NCI-H524 treated with DMSO at 0.1 percent for 48 hours (cell line): ENCODE data around the gene PARP4.
"Not testable (repeated sequence)": the region's sequence is repeated elsewhere in the genome, so short reads cannot be mapped to it uniquely, and the experiment has no call there.

Source experiments
- DNase-seq: peaks from one replicate; lab custom pipeline; 2025; lab: John Stamatoyannopoulos, UW

The PARP4 gene

DNA sequence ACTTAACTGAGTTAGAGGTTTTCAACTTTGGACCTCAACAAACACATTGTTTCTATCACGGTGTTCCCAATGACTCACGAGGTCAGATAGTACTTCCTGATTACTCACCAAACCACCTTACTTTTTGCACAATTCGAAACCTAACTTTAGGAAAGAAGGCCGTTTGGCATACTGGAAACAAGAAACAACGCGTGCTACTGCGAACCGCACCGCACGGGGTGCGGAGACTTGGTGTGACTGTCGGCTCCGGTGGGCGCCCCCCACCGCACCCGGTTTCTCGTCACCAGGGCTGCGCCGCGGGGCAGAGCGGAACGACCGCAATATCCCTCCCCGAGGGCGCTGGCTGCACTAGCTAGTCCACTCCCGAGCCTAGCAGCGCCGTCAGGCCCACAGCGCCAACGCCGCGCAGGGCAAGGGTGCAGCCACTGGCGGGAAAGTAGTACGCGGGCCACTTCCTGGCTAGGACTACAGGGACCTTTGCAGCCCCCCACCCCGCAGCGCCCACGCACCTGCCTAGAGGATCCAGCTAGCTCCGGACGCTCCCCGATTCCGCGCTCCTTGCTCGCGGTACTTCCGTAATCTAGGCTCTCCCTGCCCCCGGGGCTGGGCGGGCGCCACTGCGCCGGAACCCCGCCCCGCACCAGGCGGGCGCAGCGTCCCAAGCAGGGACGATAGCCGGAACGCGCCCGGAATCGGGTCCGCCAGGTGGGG is at the start of gene PARP4:
Gene PARP4, minus strand, starts transcription at position 582 of the 711 bp plus-strand sequence. CDS start 9,002 bp downstream, outside the sequence.
- DNase-seq, result no peak

DNA sequence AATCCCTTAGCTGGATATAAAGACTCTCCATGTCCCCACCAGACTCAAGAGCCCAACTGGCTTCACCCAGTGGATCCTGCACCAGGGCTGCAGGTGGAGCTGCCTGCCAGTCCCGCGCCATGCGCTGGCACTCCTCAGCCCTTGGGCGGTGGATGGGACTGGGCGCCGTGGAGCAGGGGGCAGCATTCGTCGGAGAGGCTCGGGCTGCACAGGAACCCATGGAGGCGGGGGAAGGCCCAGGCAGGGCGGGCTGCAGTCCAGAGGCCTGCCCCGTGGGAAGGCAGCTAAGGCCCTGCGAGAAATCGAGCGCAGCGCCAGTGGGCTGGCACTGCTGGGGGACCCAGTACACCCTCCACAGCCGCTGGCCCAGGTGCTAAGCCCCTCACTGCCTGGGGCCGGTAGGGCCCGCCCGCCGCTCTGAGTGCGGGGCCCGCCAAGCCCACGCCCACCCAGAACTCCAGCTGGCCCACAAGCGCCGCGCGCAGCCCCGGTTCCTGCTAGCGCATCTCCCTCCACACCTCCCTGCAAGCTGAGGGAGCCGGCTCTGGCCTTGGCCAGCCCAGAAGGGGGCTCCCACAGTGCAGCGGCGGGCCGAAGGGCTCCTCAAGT is 48.1 kb upstream of the PARP4 start:
- not testable (repeated sequence) for DNase-seq

DNA sequence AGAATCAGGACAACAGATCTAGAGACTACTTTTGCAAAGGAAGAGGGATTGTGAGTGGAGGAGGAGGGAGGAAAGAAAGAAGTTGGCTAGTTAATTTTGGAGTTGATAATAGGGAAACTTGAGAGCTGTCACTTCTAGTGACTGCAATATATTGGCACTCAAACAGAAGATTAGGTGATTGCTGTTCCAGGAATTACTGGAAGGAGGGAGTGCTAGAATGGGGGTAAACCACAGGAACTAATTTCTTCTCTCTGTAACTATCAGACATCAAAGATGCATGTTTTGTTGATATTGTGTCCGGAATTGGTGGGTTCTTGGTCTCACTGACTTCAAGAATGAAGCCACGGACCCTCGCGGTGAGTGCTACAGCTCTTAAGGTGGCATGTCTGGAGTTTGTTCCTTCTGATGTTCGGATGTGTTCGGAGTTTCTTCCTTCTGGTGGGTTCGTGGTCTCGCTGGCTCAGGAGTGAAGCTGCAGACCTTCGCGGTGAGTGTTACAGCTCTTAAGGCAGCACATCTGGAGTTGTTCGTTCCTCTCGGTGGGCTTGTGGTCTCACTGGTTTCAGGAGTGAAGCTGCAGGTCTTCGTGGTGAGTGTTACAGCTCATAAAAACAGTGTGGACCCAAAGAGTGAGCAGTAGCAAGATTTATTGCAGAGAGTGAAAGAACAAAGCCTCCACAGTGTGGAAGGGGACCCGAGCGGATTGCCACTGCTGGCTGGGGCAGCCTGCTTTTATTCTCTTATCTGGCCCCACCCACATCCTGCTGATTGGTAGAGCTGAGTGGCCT is 47.0 kb upstream of the PARP4 start:
- not testable (repeated sequence) for DNase-seq

DNA sequence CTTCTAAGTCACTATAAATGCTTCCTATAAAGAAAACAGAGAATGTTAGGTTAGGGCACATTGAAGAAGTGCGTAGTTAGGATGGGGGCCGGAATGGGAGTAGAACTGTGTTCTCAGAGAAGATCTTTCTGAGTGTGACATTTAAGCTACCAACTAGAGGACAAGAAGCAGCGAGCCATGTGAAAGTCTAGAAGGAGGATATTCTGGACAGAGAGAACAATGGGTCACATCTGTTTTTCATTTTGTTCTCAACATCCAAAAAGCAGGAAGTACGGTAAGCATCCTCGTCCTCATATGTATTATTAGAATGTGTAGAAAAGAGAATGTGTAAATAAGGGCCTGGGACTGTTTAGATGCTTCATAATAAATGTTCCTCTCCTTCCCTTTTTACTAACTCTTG is 44.5 kb upstream of the PARP4 start:
- no peak for DNase-seq

DNA sequence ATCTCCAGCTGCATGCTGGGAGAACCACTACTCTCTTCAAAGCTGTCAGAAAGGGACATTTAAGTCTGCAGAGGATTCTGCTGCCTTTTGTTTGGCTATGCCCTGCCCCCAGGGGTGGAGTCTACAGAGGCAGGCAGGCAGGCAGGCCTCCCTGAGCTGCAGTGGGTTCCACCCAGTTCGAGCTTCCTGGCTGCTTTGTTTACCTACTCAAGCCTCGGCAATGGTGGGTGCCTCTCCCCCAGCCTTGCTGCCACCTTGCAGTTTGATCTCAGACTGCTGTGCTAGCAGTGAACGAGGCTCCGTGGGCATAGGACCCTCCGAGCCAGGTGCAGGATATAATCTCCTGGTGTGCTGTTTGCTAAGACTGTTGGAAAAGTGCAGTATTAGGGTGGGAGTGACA is 41.3 kb upstream of the PARP4 start:
- DNase-seq, result not testable (repeated sequence)

DNA sequence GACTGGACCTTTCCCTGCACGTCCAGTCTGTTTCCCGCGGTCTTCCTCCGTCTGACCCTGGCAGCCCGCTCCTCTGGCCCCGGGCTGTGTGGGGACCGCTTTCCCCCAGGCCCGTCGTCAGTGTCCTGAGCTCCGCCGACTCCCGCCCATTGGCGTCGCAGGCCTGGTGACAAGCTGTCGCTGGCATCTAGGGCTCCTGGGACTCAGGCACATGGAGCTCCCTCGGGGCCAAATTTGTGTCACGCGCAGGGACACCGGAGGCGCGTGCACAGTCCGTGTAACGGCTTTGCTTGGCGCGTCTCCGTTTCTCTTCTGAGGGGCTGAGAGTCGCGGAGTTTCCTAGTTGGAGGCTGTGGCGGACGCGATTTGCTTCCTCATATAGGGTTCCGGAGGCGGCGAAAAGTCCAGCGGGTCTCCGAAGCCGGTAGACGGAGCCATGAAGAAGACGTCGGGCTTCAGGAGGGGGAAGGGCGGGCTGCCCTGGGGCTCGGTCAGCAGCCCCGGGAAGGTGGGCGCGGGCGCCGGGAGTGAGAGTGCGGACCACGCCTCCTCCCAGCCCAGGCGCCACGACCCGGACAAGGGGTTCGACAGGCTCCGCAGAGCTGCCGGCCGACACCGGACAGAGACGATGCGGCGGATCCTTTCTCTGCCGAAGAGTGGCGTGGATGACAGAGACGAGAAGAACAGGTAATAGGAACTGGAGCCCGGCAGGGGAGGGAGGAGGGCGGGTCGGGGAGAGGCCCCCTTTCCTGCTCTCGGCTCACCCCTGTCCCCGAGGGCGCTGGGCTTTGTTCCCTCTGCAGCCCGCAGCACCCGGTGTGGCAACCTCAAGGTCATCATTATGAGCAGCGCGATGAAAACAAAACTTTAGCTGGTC is 29.1 kb upstream of the PARP4 start:
- not testable (repeated sequence) for DNase-seq

DNA sequence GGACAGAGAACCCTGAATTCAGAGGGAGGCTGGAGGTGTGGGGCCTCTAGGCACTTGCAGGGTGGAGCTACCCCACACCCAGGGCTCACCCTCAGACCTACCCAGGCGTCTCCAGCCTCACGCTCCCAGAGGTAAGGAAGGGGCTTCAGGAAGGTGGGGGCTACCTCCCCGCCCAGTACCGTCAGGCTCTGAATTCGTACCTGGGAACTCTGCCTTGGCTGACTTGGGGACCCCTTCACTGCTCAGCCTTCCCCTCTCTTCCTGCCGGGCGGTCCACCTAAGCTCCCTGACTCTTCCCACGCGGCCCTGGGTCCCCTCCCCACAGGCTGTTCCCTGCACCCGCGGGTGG is 28.5 kb upstream of the PARP4 start:
- no peak for DNase-seq

DNA sequence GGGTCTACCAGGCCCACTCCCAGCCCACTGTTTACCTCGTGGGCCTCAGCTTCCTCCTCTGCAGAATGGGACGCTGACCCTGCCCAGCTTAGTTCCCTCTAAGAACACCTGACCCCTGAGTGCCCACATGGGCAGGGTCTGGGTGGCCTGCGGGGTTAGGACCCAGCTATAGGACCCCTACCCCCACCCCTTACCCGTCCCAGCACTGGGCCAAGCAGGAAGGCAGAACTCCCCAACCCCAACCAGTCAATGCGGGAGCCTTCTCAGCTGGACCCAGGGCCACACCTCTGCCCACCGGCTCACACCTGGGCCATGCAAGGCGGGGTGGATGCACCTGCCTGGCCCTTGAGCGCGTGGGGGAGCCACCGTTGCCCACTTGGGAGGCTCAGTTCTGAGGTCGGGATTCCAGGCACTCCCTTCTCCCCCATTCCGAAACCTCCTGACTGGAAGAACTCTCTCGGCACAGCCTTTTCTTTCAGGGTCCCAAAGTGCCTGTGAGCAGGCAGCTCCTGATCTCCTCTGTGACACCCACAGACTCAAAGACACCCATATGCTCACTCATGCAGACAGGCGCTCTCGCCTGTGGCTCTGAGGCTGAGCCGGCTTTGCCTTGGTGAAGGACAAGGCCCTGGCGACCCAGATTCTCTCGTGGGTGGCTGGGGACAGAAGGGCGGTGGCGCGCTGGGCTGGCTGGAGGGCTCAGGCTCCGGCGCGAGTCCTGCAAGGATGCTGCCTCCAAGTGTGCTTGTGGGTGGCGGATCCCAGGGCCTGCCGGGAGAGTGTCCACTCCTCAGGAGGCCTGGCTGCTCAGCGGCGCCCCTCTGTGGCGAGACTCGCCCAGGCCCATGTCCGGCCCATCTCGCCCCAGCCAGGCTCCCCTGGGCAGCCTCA is 27.9 kb upstream of the PARP4 start:
- DNase-seq, result no peak

DNA sequence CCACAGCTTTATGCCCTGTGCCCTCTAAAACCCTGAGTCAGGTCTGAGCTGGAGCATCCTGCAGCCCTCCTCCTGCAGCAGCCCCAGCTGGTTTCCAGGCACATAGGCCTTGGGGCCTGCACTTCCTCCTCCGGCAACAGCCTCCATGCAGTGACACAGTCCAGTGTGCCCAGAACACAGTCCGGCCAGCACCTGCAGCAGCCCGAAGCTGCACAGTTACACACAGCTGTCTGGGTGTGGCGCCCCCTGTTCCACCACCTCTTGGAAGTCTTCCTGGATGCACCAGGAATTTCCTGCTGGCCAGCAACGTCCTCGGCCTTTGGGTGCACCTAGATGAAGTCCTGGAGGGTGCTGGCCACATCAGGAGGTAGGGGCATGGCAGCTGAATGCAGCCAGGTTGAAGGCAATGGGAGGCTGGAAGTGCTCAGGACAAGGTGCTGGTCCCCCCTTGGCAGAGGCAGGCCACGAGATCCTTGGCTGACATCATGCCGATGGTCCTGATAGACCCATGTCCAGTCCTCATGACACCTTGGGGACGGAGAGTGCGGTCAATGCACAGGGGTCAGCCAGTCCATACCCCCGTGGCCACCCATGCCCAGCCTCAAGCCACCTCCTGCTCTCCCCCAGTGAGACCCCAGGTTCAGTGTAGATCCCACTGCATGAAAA is 27.1 kb upstream of the PARP4 start:
- DNase-seq, result no peak

DNA sequence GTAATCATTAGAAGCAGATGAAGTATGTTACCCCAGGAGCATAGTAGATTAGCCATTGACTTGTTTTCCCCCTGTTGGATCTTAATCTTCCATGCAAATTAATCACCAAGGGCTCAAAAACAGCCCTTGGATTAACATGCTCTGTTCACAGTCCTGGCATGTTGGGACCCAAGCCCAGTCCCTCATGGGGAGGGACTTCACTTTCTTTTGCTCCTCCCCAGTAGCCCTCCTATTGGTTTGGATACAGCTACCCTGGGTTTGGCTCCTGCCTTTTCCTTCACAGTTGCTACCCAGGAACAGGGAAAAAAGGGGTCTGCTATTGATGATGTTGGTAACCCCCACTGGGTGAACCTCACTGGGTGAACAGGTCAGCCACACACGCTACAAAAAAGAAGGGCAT is 16.9 kb upstream of the PARP4 start:
- DNase-seq, result no peak

DNA sequence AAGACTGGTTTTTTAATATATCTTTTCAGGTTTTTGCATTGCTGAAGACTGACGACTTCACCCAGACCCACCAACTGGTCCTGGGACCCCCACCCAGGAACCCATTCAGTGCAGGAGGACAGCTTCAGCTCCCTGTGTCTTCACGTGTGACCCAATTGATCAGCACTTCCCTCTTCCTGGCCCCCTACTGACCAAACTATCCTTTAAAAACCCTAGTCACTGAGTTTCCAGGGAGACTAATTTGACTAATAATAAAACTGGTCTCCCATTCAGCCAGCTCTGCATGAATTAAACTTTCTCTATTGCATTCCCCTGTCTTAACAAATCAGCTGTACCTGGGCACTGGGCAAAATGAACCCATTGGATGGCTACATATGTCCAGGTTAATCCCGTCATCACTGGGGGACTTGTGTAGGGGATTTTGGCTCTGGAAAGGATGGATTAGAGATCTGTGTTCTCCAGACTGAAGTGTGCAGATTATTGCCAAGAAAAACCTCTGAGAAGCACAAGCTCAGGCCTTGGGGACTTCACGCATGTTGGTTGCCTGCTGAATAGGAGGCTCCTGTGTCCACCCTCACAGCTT is 16.3 kb upstream of the PARP4 start:
- DNase-seq, result no peak

DNA sequence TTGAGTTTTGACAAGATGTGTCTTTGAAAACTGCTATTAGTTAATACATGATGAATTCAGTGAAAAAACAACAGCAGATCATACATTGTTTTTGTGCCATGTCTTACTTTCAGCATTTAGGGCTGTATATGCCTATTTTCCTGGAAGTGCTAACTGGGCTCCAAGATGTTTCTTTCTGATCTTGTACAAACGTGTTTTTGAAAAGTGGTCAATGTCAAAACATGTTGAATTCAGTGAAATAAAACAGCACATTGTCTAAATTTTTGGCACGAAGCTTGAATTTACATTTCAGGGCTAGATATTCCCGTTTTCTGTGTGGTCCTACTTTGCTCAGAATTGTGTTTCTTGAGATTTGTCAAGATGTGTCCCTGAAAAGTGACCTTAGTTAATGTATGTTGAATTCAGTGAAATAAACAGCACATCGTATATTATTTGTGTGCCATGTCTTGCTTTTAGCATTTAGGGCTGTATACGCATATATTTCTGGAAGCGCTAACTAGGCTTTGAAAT is 14.7 kb upstream of the PARP4 start:
- no peak for DNase-seq

DNA sequence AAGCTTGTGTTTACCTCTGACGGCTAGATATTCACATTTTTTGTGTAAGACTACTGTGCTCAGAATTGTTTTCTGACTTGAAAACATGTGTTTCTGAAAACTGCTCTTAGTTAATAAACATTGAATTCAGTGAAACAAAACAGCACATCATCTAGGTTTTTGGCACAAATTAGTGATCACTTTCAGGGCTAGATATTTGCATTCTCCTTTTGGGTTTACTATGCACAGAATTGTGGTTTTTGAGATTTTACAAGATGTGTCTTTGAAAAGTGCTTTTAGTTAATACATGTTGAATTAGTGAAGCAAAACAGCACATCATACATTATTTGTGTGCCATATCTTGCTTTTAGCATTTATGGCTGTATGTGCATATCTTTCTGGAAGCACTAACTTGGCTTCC is 8.2 kb upstream of the PARP4 start:
- DNase-seq, result no peak

DNA sequence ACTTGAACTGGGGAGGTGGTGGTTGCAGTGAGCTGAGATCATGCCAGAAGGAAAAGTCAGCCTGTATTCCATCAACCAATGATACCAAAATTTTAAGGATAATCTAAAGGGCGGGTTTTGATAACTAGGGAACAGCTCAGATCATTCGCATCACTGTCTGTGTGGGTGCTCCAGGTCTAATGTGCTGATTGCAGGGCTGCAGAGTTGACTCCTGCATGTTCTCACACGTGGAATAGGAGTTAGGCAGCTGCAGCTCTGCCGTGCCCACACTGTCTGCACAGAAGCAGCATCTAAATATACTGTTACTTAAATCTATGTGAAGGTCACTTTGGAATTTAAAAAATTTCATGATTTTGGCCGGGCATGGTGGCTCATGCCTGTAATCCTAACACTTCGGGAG is 4.3 kb upstream of the PARP4 start:
- no peak for DNase-seq

DNA sequence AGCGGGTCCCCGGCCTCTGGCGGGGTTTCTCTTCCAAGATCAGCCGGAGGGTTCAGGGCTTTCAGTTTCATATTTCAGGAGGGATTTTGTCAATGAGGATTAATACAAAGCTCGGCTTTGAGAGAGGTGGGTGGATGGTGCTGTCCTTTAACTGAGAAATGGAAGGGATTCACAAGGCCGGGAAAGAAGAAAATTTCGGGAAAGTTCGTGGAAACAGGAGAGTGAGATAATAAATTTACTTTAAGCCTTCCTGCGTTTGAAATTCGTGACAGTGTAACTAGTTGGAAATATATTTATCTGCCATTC is 283 bp upstream of the PARP4 start:
- peak; percentile 60 for DNase-seq

DNA sequence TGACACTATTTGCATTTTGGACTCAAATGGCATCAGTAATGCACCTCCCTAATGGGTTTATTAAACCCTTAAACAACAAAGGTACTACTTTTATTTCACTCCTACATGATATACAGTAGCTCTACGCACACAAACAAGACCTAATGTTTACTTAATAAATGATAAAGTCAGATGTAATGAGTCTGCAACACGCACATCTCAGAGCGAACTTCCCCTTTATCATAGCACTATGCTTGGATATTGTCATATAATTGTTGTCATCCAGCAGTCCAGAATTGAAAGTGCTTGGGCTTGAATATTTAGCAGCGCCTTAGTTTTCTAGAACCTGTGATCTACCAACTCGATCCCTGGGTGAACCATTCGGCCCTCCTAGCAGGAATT is 772 bp downstream of the PARP4 start:
- DNase-seq, result no peak

DNA sequence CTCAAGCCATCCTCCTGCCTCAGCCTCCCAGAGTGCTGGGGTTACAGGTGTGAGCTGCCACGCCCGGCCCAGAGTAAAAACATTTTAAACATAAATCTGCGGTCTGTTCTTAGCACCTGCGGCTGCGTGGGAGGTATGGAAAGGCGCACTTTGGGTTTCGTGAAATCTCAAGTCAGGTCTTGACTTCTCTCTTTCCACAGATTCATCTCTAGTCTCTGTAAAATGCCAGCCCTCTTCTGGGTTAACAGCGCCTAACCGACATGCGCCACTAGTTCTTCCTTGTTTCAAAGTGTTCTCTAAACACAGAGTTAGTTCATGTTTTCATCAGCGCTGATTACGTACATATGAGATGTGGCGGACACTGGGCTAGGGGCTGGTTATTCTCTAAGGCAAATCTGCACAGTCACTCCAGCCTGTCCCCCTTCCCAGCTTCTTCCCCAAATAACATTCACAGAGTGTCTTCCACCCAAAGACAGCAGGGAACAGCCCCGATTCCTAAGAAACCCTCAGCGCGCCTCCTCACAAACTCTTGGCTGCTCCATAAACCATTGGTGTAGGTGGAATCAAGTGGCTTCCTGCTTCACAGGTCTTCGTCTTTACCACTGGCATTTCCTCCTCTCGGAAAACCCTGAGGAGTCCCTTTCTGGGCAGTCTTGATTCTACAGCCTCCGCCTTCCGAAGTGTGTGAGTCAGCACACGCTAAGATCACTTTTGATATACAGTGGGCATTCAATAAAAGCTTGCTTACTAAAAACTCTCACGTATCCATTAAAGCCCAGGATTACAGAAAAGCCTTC is 1.4 kb downstream of the PARP4 start:
- DNase-seq, result no peak

DNA sequence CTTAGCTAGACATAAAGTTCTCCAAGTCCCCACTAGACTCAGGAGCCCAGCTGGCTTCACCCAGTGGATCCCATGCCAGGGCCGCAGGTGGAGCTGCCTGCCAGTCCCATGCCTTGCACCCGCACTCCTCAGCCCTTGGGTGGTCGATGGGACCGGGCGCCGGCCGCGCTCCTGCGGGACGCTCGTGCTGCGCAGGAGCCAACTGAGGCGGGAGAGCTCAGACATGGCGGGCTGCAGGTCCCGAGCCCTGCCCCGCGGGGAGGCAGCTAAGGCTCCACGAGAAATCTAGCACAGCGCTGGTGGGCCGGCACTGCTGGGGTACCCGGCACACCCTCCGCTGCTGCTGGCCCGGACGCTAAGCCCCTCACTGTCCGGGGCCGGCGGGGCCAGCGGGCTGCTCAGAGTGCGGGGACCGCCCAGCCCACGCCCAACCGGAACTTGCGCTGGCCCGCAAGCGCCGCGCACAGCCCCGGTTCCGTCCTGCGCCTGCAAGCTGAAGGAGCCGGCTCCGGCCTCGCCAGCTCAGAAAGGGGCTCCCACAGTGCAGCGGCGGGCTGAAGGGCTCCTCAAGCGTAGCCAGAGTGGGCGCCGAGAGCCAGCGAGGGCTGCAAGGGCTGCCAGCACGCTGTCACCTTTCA is 5.8 kb downstream of the PARP4 start:
- no peak for DNase-seq

DNA sequence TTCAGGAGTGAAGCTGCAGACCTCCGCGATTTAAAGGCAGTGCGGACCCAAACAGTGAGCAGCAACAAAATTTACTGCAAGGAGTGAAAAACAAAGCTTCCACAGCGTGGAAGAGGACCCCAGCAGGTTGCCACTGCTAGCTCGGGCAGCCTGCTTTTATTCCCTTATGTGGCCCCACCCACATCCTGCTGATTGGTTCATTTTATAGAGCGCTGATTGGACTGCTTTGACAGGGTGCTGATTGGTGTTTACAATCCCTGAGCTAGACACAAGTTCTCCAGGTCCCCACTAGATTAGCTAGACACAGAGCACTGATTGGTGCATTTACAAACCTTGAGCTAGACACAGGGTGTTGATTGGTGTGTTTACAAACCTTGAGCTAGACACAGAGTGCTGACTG is 6.3 kb downstream of the PARP4 start:
- DNase-seq, result not testable (repeated sequence)
